SK-N-SH treated with all-trans-retinoic acid at 6 μM for 48 hours (cell line): ENCODE results near the gene SOX3.

ENCODE experiments used
- ARNTL ChIP-seq: fragments of 450-650 bp; formaldehyde crosslinking; IDR thresholded peaks from 2 replicates; pipeline ENCODE4 v1.5.0; 2020; ENCODE audit warnings: low read depth, mild to moderate bottlenecking, moderate library complexity, borderline replicate concordance
- CSRNP3 ChIP-seq: fragments of 250-450 bp; sonication (Bioruptor Pico); IDR thresholded peaks from 2 replicates; pipeline ENCODE4 v1.5.1; 2021; ENCODE audit warnings: mild to moderate bottlenecking, moderate library complexity
- PATZ1 ChIP-seq: fragments of 250-450 bp; sonication (Bioruptor Pico); IDR thresholded peaks from 2 replicates; pipeline ENCODE4 v1.8.0; 2020; ENCODE audit warnings: mild to moderate bottlenecking, moderate library complexity, borderline replicate concordance
- RARB ChIP-seq: fragments of 250-450 bp; sonication (Bioruptor Pico); IDR thresholded peaks from 2 replicates; pipeline ENCODE4 v1.8.0; 2021; ENCODE audit warnings: mild to moderate bottlenecking, moderate library complexity
- ZFP3 ChIP-seq: fragments of 250-450 bp; sonication (Bioruptor Pico); IDR thresholded peaks from 2 replicates; pipeline ENCODE4 v1.5.0; 2020; ENCODE audit warnings: mild to moderate bottlenecking, moderate library complexity
- ZFP30 ChIP-seq: fragments of 450-650 bp; formaldehyde crosslinking; IDR thresholded peaks from 2 replicates; pipeline ENCODE4 v1.5.0; 2022; ENCODE audit warnings: mild to moderate bottlenecking, moderate library complexity

GRCh38 chrX:140514554-140514953 is 9.7 kb upstream of the SOX3 start:
- TF ChIP-seq ZFP3 (no peak), PATZ1 (CRISPR knock-in tag) (no peak), RARB (CRISPR knock-in tag) (no peak), ARNTL (no peak), ZFP30 (CRISPR knock-in tag) (no peak), CSRNP3 (no peak)
